Subcutaneous adipose tissue (tissue), 4 donors: ENCODE data around the gene NARF. TPM values are rescaled to one million over a fixed set of nuclear protein-coding genes. Genes with fewer than 3 reads are reported as not detected.

Experiments used
- CTCF ChIP-seq: fragments of 450-650 bp; IDR thresholded peaks from one replicate; pipeline ENCODE4 v1.5.1; 2016; ENCODE audit warnings: low read depth, mild to moderate bottlenecking, control low read depth, antibody characterized with exemption, moderate library complexity
- total RNA-seq, 4 donors: library from RNA; depleted of rRNA; stranded (reverse); fragments of >200 nt; gene quantifications; one replicate each; pipeline ENCODE4 v1.1.0, GENCODE V29; 2016

Gene NARF
- total RNA-seq, 4 donors from 2014 or later: 32.6 to 56.7 (median 42.8) TPM

GRCh38 chr17:82461827-82462524 lies 3.4 kb downstream of the NARF start:
- no peak for TF ChIP-seq CTCF

- TF ChIP-seq CTCF: no peak
Measured at GRCh38 chr17:82463391-82463790, 4.8 kb downstream of the NARF start.

- TF ChIP-seq CTCF: no peak
Measured at GRCh38 chr17:82463925-82464566, 5.5 kb downstream of the NARF start.

- TF ChIP-seq CTCF: no peak
Measured at GRCh38 chr17:82464567-82464929, 6.0 kb downstream of the NARF start.

- no peak for TF ChIP-seq CTCF
Measured at GRCh38 chr17:82465023-82465603, 6.6 kb downstream of the NARF start.

GRCh38 chr17:82468692-82469091 lies 10.2 kb downstream of the NARF start:
- TF ChIP-seq CTCF: no peak

GRCh38 chr17:82470065-82470464 lies 11.5 kb downstream of the NARF start:
- no peak for TF ChIP-seq CTCF
